ENCODE data around the gene CLSTN2.

The CLSTN2 gene

GRCh38 chr3:140573011-140573410, 638.0 kb downstream of the CLSTN2 start:
- no peak for DNase-seq

DNA sequence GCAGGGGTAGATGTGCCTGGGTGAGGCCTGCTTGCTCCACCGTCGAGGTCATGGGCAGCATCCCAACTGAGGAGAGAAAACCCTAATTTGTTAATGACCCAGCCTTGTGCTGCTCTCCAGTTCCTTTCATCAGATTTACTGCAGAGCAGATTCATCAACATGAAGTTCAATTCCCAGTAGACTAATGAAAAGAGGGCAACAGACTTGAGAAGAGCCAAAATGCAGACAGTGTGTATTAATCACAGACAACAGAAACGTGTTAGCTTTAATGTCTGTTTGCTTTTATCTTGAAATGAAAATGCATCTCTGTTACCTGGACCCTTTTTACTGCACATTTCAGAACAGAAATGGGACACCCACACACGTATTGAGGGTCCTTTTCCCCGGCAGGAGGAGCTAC, 639.4 kb downstream of the CLSTN2 start:
- no peak for DNase-seq

DNA sequence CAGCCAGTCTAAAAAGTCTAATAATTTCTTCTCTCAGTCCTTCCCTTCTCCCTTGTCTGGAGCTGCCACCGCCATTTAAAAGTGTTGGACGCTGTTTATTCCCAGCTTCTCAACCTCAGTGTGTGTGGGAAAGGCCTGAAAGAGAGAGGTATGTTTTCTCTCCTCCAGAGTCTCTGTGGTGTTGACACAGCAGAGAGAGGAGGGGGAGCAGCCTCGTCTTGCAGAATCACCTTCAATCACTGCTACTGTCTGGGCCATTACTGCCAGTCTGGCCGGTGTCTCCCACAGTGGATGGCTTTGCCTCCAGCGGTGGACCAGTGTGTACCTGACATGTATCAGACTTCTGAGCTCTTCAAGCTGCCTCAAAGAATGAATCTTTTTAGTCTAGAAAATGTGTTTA, 641.5 kb downstream of the CLSTN2 start:
- no peak for DNase-seq

- DNase-seq, result no peak
Measured at GRCh38 chr3:140577911-140578310, 642.9 kb downstream of the CLSTN2 start.

DNA sequence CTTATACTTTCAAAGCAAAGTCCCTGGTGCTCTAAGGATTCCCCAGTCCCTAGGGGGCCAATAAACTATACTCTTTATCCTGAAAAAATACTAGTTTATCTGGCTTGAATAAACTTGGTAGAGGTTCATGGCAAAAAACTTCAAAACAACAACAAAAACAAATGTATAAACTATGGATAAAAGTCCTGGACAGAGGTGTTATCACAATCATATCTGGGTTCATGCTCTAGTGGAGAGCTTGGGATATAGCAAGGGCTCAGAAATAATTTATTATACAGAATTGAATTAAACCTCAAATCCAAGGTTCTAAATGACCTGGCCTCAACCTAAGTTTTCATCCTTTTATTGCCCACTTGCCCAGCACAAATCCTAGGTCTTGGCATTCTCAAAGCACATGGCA, 644.3 kb downstream of the CLSTN2 start:
- DNase-seq, result no peak

DNA sequence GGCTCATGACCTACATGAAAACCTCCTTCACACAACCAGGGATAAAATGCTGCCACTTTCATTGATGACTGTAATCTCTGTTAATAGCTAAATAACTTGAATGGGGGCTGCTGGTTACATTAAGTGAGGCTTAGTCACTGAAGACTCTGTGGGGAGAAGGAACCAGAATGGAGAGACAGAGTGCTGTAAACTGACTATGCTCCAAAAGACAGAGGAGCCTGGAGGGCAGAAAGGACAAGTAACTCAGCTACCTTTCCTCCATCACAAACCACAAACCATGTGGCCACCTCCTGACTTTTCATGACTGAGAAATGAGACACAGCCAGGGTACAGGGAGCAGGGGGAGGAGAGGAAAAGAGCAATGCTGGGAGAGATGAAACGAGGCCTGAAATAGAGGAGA, 645.8 kb downstream of the CLSTN2 start:
- DNase-seq, result no peak

DNA sequence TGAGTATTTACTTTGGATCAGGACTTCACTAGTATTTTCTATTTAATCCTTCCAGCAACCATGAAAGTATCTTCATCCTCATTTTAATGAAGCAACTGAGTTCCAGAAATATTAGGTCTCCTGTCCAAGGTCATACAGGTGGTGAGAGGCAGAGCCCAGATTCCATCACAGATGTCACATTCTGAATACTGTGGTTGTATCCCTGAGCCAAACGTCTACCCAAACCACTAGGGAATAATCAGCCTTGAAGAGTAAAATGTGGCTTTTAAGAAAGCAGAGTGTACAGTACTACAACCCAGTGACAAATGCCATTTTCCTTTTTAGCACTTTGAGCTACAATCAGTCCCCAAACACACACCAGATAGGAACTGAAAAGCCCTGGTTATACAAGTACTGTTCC, 649.6 kb downstream of the CLSTN2 start:
- DNase-seq, result no peak

DNA sequence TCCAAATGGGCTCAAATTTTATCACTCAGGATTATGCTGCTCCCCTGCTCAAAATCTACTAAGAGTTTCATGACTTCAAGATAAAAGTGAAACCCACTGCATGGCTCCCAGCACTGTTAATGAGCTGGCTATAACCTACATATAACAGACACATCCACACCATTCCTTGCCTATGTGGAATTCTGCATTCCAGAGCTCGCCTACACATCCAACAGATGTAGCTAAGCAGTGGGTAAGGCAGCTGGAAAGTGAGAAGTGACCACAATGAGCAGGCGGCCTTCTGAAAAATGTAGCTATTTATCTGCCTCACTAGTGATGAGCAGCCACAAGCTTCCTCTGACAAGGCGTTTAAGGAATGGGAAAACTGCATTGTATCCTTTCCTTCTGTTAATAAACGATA, 650.8 kb downstream of the CLSTN2 start:
- no peak for DNase-seq

DNA sequence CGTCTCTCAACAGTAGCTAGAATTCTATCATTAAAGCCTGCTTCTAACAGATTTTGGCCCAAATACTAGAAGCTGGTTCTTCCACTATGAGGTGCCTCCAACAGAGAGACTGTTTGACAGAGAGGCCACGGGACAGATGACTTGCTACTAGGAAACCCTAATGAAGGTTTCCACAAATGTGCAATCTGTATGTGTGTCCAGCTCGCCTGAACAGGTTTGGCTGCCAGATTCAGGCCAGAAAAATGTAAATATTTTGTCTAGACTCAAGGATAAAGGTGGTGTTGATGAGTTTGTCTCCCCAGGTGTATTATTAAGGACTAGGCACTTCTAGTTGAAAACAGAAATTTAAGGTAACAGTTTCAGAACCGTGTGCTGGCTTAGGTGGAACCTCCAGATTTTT, 651.3 kb downstream of the CLSTN2 start:
- DNase-seq, result no peak

GRCh38 chr3:140588558-140588957, 653.6 kb downstream of the CLSTN2 start:
- no peak for DNase-seq

DNA sequence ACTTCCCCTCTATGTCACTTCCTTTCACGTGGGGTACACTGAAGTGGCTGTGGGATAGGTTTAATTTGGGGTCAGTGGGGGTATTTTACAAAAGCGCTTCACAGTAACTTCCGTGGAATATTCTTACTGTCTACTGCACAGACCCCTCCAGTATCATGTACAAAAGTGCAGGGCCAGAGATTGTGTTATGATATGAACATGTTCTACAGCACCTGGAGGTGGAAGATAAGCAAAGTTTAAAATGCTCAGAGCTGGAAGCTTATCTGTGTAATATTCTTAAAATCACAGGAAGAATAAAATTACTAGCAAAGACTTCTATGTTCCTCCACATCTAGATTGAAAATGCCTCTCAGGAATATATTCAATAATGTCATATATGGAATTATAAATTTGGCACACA, 658.8 kb downstream of the CLSTN2 start:
- no peak for DNase-seq

DNA sequence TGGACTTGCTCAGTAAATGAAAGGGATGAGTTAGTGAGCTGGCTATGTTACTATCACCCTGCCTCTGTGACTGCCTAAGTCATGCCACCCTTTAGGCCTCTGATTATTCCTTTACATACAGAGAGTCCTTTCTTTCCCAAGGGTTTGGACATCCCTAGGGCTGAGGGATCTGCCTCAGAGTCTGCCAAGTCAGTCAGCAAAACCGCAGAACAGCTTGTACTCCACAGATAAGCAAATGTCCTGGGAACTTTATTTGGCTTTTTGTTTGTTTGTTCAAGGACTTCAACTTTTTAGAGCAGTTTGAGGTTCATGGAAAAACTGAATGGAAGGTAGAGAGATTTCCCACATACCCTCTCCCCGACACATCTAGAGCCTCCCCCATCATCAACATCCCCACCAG, 660.3 kb downstream of the CLSTN2 start:
- DNase-seq, result no peak

- no peak for DNase-seq
Measured at GRCh38 chr3:140597364-140597763, 662.4 kb downstream of the CLSTN2 start.

GRCh38 chr3:140597792-140598191, 662.8 kb downstream of the CLSTN2 start:
- no peak for DNase-seq

DNA sequence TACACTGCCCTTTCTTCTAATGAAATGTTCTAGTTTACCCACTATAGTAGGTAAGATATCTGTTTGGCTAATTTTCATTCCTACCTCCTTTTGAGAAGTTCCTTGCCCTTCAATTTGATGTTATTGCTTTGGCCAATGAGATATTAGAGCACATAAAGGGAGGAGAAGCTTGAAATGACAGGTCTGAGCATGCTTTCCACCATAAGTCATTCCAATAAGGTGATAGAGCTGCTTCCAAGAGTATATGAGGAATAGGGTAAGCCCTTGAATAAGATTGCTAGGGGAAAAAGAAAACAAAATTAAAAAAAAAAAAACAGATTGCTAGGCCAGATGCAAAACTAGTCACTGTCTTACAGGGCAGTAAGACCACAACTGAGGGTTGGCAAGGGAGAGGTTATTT, 664.0 kb downstream of the CLSTN2 start:
- DNase-seq, result no peak

GRCh38 chr3:140599496-140599895, 664.5 kb downstream of the CLSTN2 start:
- DNase-seq, result no peak

DNA sequence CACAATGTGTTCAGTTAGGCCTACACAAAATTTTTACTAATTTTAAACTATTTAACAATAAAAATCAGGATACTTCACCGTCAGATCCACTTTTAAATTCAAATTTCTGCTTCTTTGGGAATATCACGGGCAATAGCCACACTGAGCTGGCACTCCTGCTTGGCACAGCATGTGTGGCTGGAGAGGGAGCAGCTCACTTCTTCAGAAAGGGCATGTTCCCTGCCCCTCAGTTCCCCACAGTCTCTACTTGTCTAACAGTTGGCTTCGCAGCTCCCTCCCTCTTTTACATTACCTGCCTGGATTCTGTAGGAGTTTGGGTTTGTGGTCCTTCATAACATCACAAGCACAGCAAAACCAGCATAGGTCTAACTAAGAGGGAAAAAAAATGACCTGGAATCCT, 666.9 kb downstream of the CLSTN2 start:
- DNase-seq, result no peak

DNA sequence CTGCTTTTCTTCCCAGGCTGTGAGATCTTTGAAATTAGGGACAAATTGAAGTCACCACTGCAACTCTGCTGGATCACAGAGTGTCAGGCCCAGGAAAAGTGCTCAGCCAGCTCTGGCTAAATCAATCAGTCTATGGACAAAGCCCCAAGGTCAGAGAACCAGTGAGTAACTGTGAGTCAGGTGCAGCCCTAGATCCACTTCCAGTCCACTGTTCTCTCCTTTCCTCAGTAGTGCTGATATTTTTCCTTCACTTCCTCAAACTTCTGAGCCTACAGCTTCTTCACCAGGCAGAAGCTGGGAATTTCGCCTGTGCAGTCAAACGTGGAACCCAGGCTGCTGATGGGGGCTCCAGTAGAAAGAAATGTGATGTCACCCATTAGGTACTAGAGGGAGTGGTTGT, 667.8 kb downstream of the CLSTN2 start:
- no peak for DNase-seq

GRCh38 chr3:140603766-140604165, 668.8 kb downstream of the CLSTN2 start:
- no peak for DNase-seq

DNA sequence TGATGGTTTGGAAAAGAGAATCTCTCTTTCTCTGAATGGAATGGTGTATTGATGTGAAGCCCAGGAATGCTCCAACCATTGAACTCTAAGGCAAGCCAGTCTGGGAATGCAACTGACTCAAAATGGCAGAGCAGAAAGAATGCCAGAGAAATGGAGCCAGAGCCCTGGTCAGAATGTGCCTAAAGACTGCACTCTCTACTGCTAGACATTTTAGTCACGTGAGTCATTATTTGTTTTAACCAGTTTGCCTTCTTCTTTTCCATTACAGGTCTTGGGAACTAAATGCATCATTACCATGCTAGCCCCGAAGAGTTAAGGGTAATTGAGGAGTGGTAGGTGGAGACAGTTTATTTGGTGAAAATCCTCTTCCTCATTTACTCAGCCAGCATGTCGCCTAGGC, 675.6 kb downstream of the CLSTN2 start:
- no peak for DNase-seq

GRCh38 chr3:140614001-140614400, 679.0 kb downstream of the CLSTN2 start:
- no peak for DNase-seq

DNA sequence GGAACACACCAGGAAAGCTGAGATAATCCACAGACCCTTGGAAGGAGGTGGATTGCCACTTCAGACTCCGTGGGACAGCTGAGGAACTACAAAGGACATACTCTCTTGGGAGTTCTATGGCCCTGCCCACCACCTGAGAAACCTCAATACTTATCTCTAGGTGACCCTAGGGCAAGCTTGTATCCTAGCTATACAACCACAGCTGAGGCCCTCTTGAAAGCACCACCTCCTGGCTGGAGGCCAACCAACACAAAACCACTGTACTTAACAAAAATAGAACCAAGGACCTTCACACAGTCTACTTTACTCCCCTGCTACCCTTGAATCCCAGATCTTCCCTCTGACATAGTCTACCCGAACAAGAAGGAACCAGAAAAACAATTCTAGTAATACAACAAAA, 682.1 kb downstream of the CLSTN2 start:
- DNase-seq, result no peak

GRCh38 chr3:140626856-140627255, 691.9 kb downstream of the CLSTN2 start:
- DNase-seq, result no peak

Data from activated effector memory CD4-positive, alpha-beta T cell treated with Interleukin-2 at 50 U/mL for 16 hours (primary cell).